Stimulated activated CD8-positive, alpha-beta memory T cell treated with anti-CD3 and anti-CD28 coated beads, Interleukin-12 subunit alpha, Interleukin-12 subunit beta, amount 100 ng/mL, for 24 hours (primary cell): ENCODE results near the gene GRIN3A.
"Not testable (repeated sequence)": the region's sequence is repeated elsewhere in the genome, so short reads cannot be mapped to it uniquely, and the experiment has no call there.

Experiments
- DNase-seq: peaks from one replicate; pipeline ENCODE4 v3.0.0-alpha.2; 2020; ENCODE audit errors: extremely low read depth

The GRIN3A gene

GRCh38 chr9:101738566-101739183 lies at the start of gene GRIN3A:
TSS of gene GRIN3A (minus strand) at chr9:101738647. CDS start at chr9:101737979, 668 bp downstream.
- no peak for DNase-seq

DNA sequence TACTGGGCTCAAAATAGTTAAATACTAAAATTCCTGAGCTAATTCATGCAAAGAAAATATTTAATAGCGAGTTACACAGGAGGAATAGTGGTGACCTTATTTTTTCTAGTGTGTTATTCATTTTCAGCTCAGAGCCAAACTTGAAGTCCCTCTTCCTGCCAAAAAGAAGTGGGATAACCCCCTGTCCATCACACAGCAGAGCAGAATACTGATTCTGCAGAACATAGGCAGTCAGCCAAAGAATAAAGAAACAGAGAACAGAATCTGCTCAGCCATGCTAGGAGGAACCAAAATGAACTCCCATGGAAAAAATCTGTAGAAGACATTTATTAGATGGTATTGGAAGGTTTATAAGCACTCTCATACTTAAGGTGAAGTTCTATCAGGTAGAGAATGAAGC lies 49.4 kb upstream of the GRIN3A start:
- DNase-seq = no peak

- DNase-seq = no peak
Measured at GRCh38 chr9:101778332-101778731, 39.9 kb upstream of the GRIN3A start.

DNA sequence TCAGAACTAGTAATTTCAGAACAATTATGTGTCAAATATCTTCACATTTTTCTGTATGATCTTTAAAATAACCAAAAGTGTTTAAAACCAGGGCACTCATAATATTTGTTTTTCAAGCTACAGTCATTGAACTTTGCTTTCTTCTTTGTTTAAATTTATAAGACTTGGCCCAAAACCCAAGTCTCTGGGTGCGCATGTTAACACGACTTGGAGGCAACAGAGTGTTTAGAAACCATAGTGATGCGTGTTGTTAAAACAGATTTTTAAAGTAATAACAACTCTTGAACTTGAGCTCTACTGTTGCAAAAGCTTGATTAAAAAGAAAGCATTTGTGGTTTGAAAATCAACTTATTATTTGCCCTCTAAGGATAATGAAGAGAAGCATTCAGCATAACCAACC lies 26.0 kb upstream of the GRIN3A start:
- DNase-seq = no peak

GRCh38 chr9:101758304-101758930 lies 20.0 kb upstream of the GRIN3A start:
- no peak for DNase-seq

DNA sequence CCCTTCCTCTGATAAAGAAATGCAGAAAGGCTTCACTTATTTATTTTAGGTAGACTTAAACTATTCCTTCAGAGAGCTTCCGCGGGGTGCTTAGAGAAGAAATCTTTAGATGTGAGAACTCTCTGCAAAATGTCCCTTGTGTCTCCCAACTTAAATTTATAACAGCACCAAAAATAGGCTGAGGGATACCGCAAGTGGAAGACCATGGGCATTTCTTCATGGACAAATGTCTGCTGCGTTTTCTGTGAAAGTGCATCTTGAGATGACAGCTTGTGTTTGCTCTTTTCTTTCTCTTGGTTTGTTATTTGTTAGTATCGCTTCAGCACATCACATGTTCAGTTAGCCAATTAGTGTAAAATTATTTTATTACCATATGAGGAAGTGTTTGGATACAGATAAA lies 15.3 kb upstream of the GRIN3A start:
- no peak for DNase-seq

DNA sequence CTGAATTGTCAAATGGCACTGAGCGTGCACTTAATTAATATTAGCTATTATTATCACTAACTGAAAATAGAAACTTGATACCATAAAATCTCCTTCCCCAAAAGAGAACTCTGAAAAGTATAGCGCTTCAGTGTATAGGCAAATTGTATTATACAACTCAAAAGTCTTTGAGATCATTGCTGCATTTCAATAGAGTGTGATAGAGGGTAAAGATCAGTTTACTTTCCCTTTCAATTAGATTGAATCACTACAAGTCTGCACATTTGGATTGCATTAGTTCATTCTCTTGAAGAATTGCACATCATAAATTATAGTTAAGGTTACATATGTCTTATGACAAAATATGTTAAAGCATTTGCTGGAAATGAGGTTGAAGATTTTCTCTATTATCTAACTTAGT lies 13.4 kb upstream of the GRIN3A start:
- DNase-seq = no peak

- DNase-seq = no peak
Measured at GRCh38 chr9:101739311-101739710, 864 bp upstream of the GRIN3A start.

GRCh38 chr9:101737705-101738565 lies 512 bp downstream of the GRIN3A start:
- no peak for DNase-seq

DNA sequence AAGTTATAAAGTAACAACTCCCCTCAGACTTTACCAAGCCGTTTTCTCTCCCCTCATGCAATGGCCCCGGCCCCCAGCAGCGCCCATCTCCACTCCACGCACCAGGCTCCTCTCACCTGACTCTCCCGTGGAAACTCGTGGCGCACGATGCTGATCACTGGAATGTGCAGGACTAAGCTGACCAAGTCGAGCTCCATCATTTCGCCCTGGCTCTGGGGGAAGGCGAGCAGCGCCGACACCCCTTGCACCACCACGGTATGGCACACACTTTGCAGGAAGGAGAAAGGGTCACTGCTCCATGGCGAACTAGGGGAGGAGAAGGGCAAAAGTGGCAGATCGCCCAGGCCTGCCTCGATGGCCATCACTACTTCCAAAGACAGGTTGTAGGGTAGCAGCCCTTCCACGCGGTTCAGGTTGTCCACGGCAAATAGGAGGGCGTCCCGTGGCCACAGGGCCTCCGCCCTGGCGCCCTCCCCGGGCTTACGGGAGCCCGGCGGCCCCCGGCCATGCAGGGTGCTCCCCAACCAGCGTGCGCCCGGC lies 1.2 kb downstream of the GRIN3A start:
- DNase-seq = no peak

DNA sequence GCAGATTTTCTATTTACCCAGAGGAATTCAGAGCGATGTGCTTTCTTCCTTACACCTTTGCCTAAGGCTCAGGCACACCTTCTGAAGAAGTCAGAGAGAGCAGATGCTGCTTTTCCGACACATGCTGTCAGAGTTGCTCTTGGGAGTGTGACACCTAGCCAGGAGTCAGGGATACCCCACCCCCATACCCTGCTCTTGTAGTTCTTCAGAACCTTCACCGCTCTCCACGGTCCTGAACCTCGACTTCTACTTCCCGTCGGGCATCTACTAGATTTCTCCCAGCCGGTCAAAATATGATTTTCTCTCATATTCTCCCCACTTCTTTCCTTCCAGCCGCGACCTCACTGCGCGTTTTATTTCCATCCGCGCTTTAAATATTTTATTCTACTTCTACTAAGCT lies 1.7 kb downstream of the GRIN3A start:
- DNase-seq = no peak

DNA sequence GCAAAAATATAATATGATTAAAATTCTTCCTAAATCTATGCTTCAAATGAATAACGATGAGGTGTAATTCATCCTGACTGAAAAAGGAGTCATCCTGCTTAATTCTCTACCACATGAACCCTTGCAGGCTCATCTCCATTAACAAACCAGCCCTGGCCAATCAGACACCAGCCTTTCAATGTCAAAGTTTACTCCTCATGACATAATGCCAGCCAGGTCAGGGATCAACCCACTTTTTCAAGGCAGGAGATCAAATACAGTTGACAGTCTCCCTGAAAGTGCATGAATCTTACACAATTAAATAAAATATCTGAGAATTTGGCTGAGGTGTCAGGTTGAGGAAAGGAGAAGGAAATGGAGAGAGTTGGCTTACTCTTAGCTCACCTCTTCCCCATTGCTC lies 7.0 kb downstream of the GRIN3A start:
- DNase-seq = no peak

- DNase-seq = no peak
Measured at GRCh38 chr9:101727612-101728524, 10.6 kb downstream of the GRIN3A start.

DNA sequence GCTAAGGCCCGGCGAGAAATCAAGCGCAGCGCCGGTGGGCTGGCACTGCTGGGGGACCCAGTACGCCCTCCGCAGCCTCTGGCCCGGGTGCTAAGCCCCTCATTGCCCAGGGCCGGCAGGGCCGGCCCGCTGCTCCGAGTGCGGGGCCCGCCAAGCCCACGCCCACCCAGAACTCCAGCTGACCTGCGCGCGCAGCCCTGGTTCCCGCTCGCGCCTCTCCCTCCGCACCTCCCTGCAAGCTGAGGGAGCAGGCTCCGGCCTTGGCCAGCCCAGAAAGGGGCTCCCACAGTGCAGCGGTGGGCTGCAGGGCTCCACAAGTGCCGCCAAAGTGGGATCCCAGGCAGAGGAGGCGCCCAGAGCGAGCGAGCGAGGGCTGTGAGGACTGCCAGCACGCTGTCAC lies 14.2 kb downstream of the GRIN3A start:
- DNase-seq = not testable (repeated sequence)

GRCh38 chr9:101718192-101718591 lies 20.3 kb downstream of the GRIN3A start:
- DNase-seq = no peak

DNA sequence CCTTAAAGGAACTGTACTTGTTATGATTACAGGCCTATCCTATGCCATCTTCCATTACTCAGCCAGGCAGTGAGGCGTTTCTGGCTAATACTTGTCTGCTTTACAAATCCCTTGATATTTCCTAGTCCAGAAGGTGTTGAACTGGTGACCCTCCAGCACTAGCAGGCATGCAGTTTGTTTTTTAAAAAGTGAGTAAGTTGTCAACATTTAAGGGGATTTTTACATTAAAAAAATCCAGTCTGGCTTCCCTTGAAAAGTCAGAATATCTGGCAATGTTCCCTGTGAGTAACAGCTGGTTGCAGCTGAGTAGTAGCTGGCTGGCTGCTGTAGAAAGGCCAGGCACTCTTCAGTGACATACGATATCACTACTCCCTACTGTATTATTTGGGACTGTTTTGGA lies 21.8 kb downstream of the GRIN3A start:
- no peak for DNase-seq

GRCh38 chr9:101711330-101711941 lies 27.0 kb downstream of the GRIN3A start:
- DNase-seq = no peak

- no peak for DNase-seq
Measured at GRCh38 chr9:101708855-101709254, 29.6 kb downstream of the GRIN3A start.

- DNase-seq = no peak
Measured at GRCh38 chr9:101707721-101708120, 30.7 kb downstream of the GRIN3A start.

- no peak for DNase-seq
Measured at GRCh38 chr9:101706997-101707396, 31.4 kb downstream of the GRIN3A start.

- no peak for DNase-seq
Measured at GRCh38 chr9:101706261-101706798, 32.1 kb downstream of the GRIN3A start.
